HUES48 (cell line): Measurements from ENCODE around the gene SPIN2B.
"Not testable (repeated sequence)": the region's sequence is repeated elsewhere in the genome, so short reads cannot be mapped to it uniquely, and the experiment has no call there.

Experiments used
- H3K27ac ChIP-seq: one replicate; pipeline ENCODE4 v1.7.0; 2013; ENCODE audit warnings: low read depth, low read length, inconsistent platforms
- H3K27me3 ChIP-seq: 2 replicates; pipeline ENCODE4 v1.6.1; 2013; ENCODE audit warnings: mild to moderate bottlenecking, low read length; ENCODE audit not compliant: control insufficient read depth, insufficient read depth
- H3K36me3 ChIP-seq: 2 replicates; pipeline ENCODE4 v1.6.1; 2013; ENCODE audit warnings: low read length; ENCODE audit not compliant: control insufficient read depth, insufficient read depth
- H3K4me1 ChIP-seq: 2 replicates; pipeline ENCODE4 v1.6.1; 2013; ENCODE audit warnings: mild to moderate bottlenecking, low read length; ENCODE audit not compliant: control insufficient read depth, insufficient read depth
- H3K4me3 ChIP-seq: 2 replicates; pipeline ENCODE4 v1.5.1; 2013; ENCODE audit warnings: mild to moderate bottlenecking, low read depth, low read length
- H3K9ac ChIP-seq: 2 replicates; pipeline ENCODE4 v1.6.1; 2013; ENCODE audit warnings: mild to moderate bottlenecking, low read depth, low read length, moderate library complexity
- H3K9me3 ChIP-seq: 2 replicates; pipeline ENCODE4 v1.6.1; 2013; ENCODE audit warnings: low read length; ENCODE audit not compliant: control insufficient read depth, insufficient read depth

Gene SPIN2B

DNA sequence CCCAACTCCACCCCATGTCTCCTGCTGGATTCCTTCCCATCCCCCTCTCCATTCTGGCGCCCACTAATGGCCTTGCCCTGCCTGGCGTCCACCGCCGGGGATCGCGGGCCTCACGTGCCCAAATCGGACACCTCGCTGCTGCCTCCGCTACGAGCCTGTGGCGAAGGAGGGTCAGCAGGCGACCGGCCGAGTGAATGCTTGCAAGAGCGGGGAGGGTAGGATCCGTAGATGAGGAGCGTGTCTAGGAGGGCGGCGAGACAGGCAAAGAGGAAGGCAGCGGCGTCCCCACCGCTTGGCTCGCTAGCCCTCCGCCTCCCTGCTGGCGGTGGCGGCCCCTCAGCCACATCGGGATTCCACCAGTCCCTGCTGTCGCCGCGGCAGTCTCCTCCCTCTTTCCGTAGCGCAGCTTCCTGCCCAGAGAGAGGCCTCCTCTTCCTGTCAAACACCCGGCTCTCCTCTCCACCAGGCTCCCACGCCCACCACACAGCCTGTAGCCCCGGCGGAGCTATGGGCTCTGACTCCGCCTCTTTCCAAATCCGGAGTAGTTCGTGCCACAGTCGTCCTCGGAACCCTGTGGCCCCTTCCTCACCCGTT is at the start of gene SPIN2B:
SPIN2B (minus strand) TSS at position 387 of the 594 bp plus-strand sequence.
- Histone ChIP-seq H3K27ac (peak within 1 kb of the TSS; percentile 89), H3K4me1 (no peaks in the 10 kb centered on the region), H3K4me3 (peak within 1 kb of the TSS; percentile 63), H3K27me3 (no peaks in the 10 kb centered on the region), H3K9ac (peak within 1 kb of the TSS; percentile 78; the same call in 1 of the 2 replicates), H3K9me3 (peaks cover 2% of the 10 kb centered on the region), H3K36me3 (0 out of 2 replicates have a peak, but pooled peaks cover 6% of the 10 kb centered on the region)

DNA sequence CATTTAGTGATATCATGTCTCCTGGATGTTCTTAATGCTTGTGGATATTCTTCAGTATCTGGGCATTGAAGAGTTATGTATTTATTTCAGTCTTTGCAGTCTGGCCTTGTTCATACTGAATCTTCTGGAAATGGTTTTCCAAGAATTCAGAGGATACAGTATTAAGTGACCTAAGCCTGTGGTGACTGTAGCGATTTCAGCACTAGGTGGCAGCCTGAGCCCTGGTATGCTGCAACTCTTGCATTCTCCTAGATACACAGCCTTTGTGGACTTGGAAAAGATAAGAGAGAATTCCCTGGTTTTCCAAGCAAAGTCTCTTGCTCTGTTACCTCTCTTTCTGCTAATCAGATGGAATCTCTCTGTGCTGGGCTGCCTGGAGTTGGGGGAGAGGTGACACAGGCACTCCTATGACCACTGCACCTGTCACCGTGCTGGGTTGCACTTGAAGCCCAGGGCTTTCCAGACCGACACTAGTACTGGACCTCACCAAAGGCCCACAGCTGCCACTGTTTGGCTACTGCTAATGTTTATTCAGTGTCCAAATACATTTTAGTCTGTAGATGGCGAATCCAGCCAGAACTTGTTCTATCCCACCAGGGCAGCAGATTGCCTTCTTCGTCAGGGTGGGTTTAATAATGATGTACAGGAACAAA is 35.2 kb upstream of the SPIN2B start:
- no peaks in the 10 kb centered on the region for H3K36me3 ChIP-seq
- no peaks in the 10 kb centered on the region for H3K27me3 ChIP-seq
- H3K4me1 ChIP-seq: 0 out of 2 replicates have a peak, but pooled peaks cover 4% of the 10 kb centered on the region

DNA sequence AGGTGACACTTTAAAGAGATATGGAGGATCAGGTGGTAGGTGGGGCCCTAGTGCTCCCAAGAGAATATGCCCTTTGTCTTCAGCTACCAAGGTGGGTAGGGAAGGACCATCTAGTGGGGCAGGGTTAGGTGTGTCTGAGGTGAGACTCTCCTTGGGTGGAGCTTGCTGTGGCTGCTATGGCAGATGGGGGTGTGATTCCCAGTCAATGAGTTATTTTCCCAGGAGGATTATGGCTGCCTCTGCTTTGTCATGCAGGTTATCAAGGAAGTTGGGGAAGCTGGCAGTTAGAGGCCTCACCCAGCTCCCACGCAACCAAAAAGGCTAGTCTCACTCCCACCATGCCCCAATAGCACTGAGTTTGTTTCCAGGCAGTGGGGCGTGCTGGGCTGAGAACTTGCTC is 33.8 kb upstream of the SPIN2B start:
- Histone ChIP-seq H3K27ac (no peak overlapping the region), H3K9ac (no peak overlapping the region)

More for the DNA sequence above, 35.2 kb upstream of the SPIN2B start:
- Histone ChIP-seq H3K9me3 (peaks cover 33% of the 10 kb centered on the region), H3K9ac (no peak overlapping the region), H3K4me3 (no peak overlapping the region), H3K27ac (no peak overlapping the region)

GRCh38 chrX:57152222-57152621 is 30.9 kb upstream of the SPIN2B start:
- H3K9ac ChIP-seq, H3K27me3 ChIP-seq, H3K4me1 ChIP-seq, H3K4me3 ChIP-seq, H3K36me3 ChIP-seq, H3K27ac ChIP-seq: not testable (repeated sequence)
- H3K9me3 ChIP-seq: peaks cover 27% of the 10 kb centered on the region

More for the DNA sequence above, 33.8 kb upstream of the SPIN2B start:
- Histone ChIP-seq H3K4me1 (0 out of 2 replicates have a peak, but pooled peaks cover 4% of the 10 kb centered on the region), H3K4me3 (no peak overlapping the region), H3K9me3 (peaks cover 33% of the 10 kb centered on the region), H3K36me3 (no peaks in the 10 kb centered on the region), H3K27me3 (no peaks in the 10 kb centered on the region)

DNA sequence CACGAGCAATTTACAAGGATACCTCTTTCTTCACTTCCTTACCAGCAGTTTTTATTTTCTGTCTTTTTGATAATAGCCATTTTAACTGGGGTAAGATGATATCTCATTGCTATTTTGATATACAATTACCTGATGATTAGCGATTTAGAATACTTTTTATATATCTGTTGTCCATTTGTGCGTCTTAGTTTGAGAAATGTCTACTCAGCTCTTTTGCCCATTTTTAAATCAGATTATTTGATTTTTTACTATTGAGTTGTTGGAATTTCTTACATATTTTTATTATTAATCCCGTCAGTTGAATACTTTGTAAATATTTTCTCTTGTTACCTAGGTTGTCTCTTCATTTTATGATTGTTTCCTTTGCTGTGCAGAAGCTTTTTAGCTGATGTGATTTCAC is 17.3 kb upstream of the SPIN2B start:
- no peak overlapping the region for H3K4me3 ChIP-seq
- 0 out of 2 replicates have a peak, but pooled peaks cover 4% of the 10 kb centered on the region for H3K4me1 ChIP-seq
- no peak overlapping the region for H3K27ac ChIP-seq
- H3K36me3 ChIP-seq: no peaks in the 10 kb centered on the region
- peaks cover 11% of the 10 kb centered on the region for H3K9me3 ChIP-seq
- H3K9ac ChIP-seq: no peak overlapping the region
- H3K27me3 ChIP-seq: no peaks in the 10 kb centered on the region

GRCh38 chrX:57137501-57137900 is 16.2 kb upstream of the SPIN2B start:
- H3K4me3 ChIP-seq: peak overlapping the region; percentile 56
- H3K27me3 ChIP-seq: no peaks in the 10 kb centered on the region

GRCh38 chrX:57137073-57137472 is 15.7 kb upstream of the SPIN2B start, which contains the start of gene SPIN2A:
Gene SPIN2A (minus strand): TSS chrX:57137397. CDS start chrX:57136597, 800 bp downstream.
- H3K27ac ChIP-seq: peak within 1 kb of the TSS; percentile 69
- H3K9ac ChIP-seq: peak within 1 kb of the TSS; percentile 26; the same call in 1 of the 2 replicates
- H3K4me3 ChIP-seq: peak within 1 kb of the TSS; percentile 56
- H3K9me3 ChIP-seq: peaks cover 13% of the 10 kb centered on the region
- not testable (repeated sequence) for H3K4me1 ChIP-seq, H3K36me3 ChIP-seq, H3K27me3 ChIP-seq

More at GRCh38 chrX:57137501-57137900, 16.2 kb upstream of the SPIN2B start:
- Histone ChIP-seq H3K36me3 (no peaks in the 10 kb centered on the region), H3K9me3 (peaks cover 11% of the 10 kb centered on the region), H3K27ac (peak overlapping the region; percentile 69), H3K9ac (peak overlapping the region; percentile 26; the same call in 1 of the 2 replicates), H3K4me1 (0 out of 2 replicates have a peak, but pooled peaks cover 4% of the 10 kb centered on the region)

DNA sequence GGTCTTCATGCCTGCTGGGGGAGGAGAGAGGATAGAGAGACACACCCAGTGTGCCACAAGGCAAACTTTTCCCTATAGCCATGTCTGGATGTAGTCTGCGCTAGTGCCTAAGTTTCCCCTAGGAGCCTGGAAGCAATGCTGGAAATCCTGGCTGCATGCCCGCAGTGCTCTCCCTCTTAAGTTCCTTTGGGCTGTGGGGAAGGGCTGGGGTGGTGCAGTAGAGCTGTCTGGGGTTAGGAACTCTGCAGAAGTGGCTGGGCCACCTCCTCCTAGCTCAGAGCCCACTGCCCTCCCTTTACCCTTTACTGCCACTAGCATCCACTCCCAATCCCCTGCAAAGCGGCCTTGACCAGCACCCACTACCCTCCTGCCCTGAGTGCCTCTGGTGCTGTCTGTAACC is 15.2 kb upstream of the SPIN2B start:
- H3K9me3 ChIP-seq: peaks cover 18% of the 10 kb centered on the region
- H3K9ac ChIP-seq: not testable (repeated sequence)
- H3K4me3 ChIP-seq: peak overlapping the region; percentile 56; the same call in 1 of the 2 replicates

DNA sequence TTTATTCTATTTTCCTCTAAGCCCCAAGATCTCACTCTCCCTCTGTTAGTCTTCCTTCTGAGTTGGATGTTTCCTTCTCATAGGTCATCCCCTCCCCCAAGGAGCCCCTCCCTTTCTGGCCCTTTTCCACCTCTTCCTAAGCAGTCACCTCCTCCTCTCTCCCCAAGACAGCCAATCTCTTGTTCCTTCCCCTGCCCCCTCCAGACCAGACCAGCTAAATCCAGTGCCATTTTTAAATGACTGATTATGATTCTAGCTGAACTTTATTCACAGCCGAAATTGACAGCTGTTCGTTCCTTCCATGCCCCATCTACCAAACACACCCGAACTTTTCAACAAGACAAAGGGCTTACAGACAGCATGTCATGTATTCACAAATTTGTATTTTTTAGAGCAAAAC is 13.9 kb upstream of the SPIN2B start:
- Histone ChIP-seq H3K36me3 (0 out of 2 replicates have a peak, but pooled peaks cover 3% of the 10 kb centered on the region), H3K27ac (no peak overlapping the region), H3K27me3 (no peaks in the 10 kb centered on the region), H3K4me3 (no peak overlapping the region), H3K9me3 (peaks cover 22% of the 10 kb centered on the region), H3K4me1 (0 out of 2 replicates have a peak, but pooled peaks cover 4% of the 10 kb centered on the region), H3K9ac (no peak overlapping the region)

More for the DNA sequence above, 15.2 kb upstream of the SPIN2B start:
- not testable (repeated sequence) for H3K36me3 ChIP-seq, H3K27me3 ChIP-seq, H3K4me1 ChIP-seq, H3K27ac ChIP-seq

DNA sequence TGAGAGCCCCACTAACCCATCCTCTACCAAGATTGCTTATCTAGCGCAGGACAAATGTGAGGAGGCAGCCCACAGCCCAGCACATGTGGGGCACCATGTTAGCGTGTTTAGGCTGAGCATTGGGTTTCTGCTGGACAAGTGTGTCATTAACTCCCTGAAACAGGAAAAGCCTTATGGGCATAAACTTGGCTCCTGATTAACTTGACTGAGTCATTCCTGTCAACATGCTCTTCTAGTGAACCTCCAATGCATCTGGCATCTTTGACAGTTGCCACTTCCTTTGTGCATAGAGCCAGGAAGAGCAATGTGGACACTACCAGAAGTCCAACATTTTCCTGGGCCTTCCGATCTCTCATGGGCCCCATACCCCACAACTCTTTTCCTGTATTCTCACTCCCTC is 13.4 kb upstream of the SPIN2B start:
- Histone ChIP-seq H3K9me3 (peaks cover 25% of the 10 kb centered on the region), H3K27me3 (no peaks in the 10 kb centered on the region), H3K27ac (no peak overlapping the region), H3K9ac (no peak overlapping the region), H3K36me3 (0 out of 2 replicates have a peak, but pooled peaks cover 3% of the 10 kb centered on the region), H3K4me1 (0 out of 2 replicates have a peak, but pooled peaks cover 4% of the 10 kb centered on the region), H3K4me3 (no peak overlapping the region)

GRCh38 chrX:57133706-57134105 is 12.4 kb upstream of the SPIN2B start:
- Histone ChIP-seq H3K27me3 (no peaks in the 10 kb centered on the region), H3K4me1 (0 out of 2 replicates have a peak, but pooled peaks cover 4% of the 10 kb centered on the region), H3K36me3 (0 out of 2 replicates have a peak, but pooled peaks cover 3% of the 10 kb centered on the region), H3K9me3 (peaks cover 26% of the 10 kb centered on the region), H3K27ac (no peak overlapping the region), H3K9ac (no peak overlapping the region), H3K4me3 (no peak overlapping the region)
